GM12873 (cell line): Measurements from ENCODE around the gene SLC39A9.

Source experiments
- CTCF ChIP-seq: IDR thresholded peaks from 2 replicates; pipeline ENCODE4 v1.5.1; 2012; ENCODE audit warnings: low read depth, mild to moderate bottlenecking, moderate library complexity, low read length, control low read depth; ENCODE audit not compliant: insufficient read depth; ENCODE audit errors: missing control alignments

The SLC39A9 gene, protein sequence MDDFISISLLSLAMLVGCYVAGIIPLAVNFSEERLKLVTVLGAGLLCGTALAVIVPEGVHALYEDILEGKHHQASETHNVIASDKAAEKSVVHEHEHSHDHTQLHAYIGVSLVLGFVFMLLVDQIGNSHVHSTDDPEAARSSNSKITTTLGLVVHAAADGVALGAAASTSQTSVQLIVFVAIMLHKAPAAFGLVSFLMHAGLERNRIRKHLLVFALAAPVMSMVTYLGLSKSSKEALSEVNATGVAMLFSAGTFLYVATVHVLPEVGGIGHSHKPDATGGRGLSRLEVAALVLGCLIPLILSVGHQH

GRCh38 chr14:69398053-69398817 lies at the start of gene SLC39A9, which contains the start of gene ERH:
Gene SLC39A9 (plus strand): TSS chr14:69398692. CDS start chr14:69399370, 678 bp downstream.
Gene ERH (minus strand): TSS chr14:69398299. CDS start chr14:69398233, 66 bp downstream.
- no peak for TF ChIP-seq CTCF

DNA sequence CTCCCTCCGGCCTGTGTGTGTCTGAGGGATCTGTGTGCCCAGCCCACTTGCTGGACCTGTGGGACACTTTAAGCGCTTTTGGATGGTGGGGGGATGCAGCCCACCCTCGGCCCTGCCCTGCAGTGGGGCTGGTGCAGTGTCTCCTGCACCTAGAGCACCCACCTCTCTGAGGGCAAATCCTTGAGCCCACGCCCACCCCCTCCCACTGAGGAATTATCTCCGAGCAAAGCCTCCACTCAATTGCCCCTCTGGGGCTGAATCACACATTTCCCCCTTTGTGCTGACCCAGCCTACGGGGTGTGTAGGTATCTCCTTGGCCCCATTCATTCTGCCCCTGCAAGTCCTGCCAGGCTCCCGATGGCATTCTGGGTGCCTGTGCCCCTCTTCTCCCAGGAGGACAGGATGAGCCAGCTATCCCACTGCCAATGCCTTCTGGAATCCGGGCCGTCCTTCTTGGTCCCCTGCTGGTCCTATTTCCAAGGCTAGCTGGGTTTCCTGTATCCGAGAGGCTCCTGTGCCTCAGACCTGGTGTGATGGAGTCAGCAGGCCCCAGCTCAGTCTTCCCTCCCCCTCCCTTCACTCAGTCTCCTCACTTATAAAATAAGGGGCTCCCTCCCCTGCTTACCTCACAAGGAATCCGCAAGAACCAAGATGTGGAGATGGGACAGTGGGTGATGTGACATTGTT lies 49.3 kb upstream of the SLC39A9 start:
- no peak for TF ChIP-seq CTCF

DNA sequence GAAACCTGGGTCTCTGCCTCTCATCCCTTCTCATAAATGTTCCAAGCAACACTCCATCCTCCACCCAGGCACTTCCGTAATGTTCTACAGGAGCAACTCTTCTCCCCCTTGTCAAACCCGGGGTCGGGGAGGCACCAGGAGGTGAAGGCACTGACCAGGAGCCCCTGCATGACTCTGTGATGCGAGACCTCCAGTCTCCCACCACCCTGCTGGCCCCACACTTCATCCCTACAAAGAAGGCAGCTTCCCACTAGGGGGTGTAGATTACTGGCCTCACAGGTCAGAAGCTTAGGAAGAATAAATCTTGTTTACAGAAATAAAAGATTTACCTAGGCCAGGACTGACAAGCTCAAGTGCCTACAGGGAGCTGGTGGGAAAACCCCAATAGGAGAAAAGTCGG lies 47.6 kb upstream of the SLC39A9 start:
- no peak for TF ChIP-seq CTCF

DNA sequence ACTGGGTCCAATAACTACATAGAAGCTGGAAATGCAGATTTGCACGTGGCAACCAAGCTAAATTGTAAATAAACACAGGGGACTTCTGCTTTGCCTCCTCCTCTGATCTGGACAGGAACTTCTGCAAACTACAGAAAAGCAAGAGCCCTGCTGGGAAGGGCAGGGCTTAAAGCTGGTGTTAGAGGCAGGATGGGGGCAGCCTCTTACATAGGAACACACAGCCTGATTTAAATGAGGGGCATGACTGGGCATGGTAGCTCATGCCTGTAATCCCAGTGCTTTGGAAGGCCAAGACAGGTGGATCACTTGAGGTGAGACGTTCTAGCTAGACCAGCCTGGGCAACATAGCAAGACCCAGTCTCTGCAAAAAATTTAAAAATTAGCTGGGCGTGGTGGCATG lies 47.1 kb upstream of the SLC39A9 start:
- TF ChIP-seq CTCF: no peak

- TF ChIP-seq CTCF: no peak
These were observed 46.6 kb upstream of the SLC39A9 start for GRCh38 chr14:69351911-69352310.

DNA sequence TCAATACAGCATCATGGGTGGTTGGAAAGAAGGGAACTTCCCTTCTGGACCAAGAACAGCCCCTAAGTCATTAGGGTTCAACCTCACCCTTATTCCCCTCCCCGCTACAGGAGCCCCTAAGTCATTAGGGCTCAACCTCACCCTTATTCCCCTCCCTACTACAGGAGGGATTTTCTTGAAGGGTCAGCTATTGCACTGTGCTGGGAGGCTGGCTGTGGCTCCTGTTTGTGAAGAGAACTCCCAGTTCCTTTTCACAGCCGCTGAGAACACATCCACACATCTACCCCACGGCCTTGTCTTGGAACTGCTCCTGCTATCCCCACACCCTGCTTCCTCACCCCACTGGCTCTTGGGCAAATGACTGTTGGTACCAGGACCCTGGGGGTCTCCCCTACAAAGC lies 45.3 kb upstream of the SLC39A9 start:
- TF ChIP-seq CTCF: no peak

GRCh38 chr14:69354383-69355153 lies 43.9 kb upstream of the SLC39A9 start:
- no peak for TF ChIP-seq CTCF
